Uterus (tissue), 2 donors: ENCODE data around the gene UGT1A3.

Experiments used
- POLR2A ChIP-seq, 2 donors: fragments of 450-650 bp; IDR thresholded peaks; one replicate each; pipeline ENCODE4 v1.6.1; 2016; ENCODE audit warnings: antibody characterized with exemption in 2 of 2, mild to moderate bottlenecking in 1 of 2, moderate library complexity in 1 of 2
- TF ChIP-seq, protein P1 (sequence below), 4 experiments: fragments of 200-600 bp in 2 of 4; fragments of 450-650 bp in 2 of 4; sonication (generic) in 2 of 4; IDR thresholded peaks; one replicate each; pipeline ENCODE4 v1.5.1; 2016 to 2019; ENCODE audit warnings: antibody characterized with exemption in 4 of 4, mild to moderate bottlenecking in 2 of 4, moderate library complexity in 1 of 4

DNA sequence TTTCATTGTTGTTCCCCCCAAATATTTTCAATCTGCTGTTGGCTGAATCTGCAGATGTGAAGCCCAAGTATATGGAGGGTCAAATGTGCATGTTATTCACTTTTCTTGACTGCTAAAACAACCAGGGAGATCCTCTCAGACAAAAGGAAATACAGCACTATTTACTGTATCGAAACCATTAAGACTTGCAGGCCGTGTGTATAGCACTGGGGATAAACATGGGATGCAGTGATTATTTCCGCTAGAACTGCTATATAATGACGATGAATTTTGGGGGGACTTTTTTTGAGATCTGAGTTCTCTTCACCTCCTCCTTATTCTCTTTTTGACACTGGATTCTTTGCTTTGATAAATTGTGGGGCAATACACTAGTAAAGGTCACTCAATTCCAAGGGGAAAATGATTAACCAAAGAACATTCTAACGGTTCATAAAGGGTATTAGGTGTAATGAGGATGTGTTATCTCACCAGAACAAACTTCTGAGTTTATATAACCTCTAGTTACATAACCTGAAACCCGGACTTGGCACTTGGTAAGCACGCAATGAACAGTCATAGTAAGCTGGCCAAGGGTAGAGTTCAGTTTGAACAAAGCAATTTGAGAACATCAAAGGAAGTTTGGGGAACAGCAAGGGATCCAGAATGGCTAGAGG lies 27.7 kb downstream of the UGT1A3 start:
- no peak for TF ChIP-seq POLR2A (IDR thresholded peaks at IDR 0.05)
- TF ChIP-seq, protein P1, sequence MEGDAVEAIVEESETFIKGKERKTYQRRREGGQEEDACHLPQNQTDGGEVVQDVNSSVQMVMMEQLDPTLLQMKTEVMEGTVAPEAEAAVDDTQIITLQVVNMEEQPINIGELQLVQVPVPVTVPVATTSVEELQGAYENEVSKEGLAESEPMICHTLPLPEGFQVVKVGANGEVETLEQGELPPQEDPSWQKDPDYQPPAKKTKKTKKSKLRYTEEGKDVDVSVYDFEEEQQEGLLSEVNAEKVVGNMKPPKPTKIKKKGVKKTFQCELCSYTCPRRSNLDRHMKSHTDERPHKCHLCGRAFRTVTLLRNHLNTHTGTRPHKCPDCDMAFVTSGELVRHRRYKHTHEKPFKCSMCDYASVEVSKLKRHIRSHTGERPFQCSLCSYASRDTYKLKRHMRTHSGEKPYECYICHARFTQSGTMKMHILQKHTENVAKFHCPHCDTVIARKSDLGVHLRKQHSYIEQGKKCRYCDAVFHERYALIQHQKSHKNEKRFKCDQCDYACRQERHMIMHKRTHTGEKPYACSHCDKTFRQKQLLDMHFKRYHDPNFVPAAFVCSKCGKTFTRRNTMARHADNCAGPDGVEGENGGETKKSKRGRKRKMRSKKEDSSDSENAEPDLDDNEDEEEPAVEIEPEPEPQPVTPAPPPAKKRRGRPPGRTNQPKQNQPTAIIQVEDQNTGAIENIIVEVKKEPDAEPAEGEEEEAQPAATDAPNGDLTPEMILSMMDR (IDR thresholded peaks at IDR 0.05): no peak
